ENCODE measurements around the gene NQO1.

GRCh38 chr16:69660166-69660565, 66.2 kb downstream of the NQO1 start:
- TF ChIP-seq CTCF (IDR thresholded peaks at IDR 0.05; ENCODE audit: low read depth, low read length, missing input control) (no peak), EGR1 (IDR thresholded peaks at IDR 0.05; ENCODE audit: low read depth in 2 of 2) (no peak), RXRA (IDR thresholded peaks at IDR 0.05) (no peak), RAD21 (IDR thresholded peaks at IDR 0.05) (no peak), SP1 (IDR thresholded peaks at IDR 0.05) (no peak)
- TF ChIP-seq, protein P1, sequence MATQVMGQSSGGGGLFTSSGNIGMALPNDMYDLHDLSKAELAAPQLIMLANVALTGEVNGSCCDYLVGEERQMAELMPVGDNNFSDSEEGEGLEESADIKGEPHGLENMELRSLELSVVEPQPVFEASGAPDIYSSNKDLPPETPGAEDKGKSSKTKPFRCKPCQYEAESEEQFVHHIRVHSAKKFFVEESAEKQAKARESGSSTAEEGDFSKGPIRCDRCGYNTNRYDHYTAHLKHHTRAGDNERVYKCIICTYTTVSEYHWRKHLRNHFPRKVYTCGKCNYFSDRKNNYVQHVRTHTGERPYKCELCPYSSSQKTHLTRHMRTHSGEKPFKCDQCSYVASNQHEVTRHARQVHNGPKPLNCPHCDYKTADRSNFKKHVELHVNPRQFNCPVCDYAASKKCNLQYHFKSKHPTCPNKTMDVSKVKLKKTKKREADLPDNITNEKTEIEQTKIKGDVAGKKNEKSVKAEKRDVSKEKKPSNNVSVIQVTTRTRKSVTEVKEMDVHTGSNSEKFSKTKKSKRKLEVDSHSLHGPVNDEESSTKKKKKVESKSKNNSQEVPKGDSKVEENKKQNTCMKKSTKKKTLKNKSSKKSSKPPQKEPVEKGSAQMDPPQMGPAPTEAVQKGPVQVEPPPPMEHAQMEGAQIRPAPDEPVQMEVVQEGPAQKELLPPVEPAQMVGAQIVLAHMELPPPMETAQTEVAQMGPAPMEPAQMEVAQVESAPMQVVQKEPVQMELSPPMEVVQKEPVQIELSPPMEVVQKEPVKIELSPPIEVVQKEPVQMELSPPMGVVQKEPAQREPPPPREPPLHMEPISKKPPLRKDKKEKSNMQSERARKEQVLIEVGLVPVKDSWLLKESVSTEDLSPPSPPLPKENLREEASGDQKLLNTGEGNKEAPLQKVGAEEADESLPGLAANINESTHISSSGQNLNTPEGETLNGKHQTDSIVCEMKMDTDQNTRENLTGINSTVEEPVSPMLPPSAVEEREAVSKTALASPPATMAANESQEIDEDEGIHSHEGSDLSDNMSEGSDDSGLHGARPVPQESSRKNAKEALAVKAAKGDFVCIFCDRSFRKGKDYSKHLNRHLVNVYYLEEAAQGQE (IDR thresholded peaks at IDR 0.05) = no peak
- TF ChIP-seq, protein P2, sequence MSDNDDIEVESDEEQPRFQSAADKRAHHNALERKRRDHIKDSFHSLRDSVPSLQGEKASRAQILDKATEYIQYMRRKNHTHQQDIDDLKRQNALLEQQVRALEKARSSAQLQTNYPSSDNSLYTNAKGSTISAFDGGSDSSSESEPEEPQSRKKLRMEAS (IDR thresholded peaks at IDR 0.05) = no peak
